SH-SY5Y (cell line): ENCODE measurements around the gene PITPNM3.

Experiments used
- GATA2 ChIP-seq: IDR thresholded peaks from 2 replicates; pipeline ENCODE4 v1.6.1; 2011; ENCODE audit warnings: mild to moderate bottlenecking, low read depth, low read length
- GATA3 ChIP-seq: IDR thresholded peaks from 2 replicates; pipeline ENCODE4 v1.6.1; 2011; ENCODE audit warnings: low read depth, mild to moderate bottlenecking, low read length, moderate library complexity

- TF ChIP-seq GATA3 (no peak), GATA2 (no peak)
Measured at GRCh38 chr17:6557040-6557438, 684 bp upstream of the PITPNM3 start.
